ENCODE data around the gene AATK.

Gene AATK

GRCh38 chr17:81125573-81126081 lies 40.4 kb downstream of the AATK start:
- Histone ChIP-seq H3K27me3 (ENCODE audit: control insufficient read depth in 1 of 2, insufficient read depth in 1 of 2, low read length in 2 of 2) (peaks cover 3 to 58% of the 10 kb centered on the region in 2 experiments), H3K4me2 (ENCODE audit: low read length, poor library complexity, severe bottlenecking) (no peak overlapping the region), H2BK5ac (ENCODE audit: low read depth, low read length, poor library complexity, severe bottlenecking) (no peak overlapping the region), H3K4ac (ENCODE audit: low read depth in 1 of 2, low read length in 2 of 2) (no peak overlapping the region), H3K27ac (ENCODE audit: low read length, poor library complexity, severe bottlenecking) (no peak overlapping the region), H3K4me3 (ENCODE audit: insufficient read depth in 1 of 2, low read depth in 1 of 2, low read length in 2 of 2) (no peak overlapping the region), H3K9ac (ENCODE audit: low read length) (no peak overlapping the region), H3K23ac (ENCODE audit: low read length in 2 of 2) (no peak overlapping the region), H3K4me1 (ENCODE audit: control insufficient read depth, insufficient read depth, low read depth, low read length) (peaks cover 6% of the 10 kb centered on the region), H4K91ac (ENCODE audit: low read length) (no peak overlapping the region), H2BK120ac (ENCODE audit: low read depth, low read length) (no peak overlapping the region), H2BK15ac (ENCODE audit: low read depth, poor library complexity, severe bottlenecking) (no peak overlapping the region), H3K36me3 (ENCODE audit: control insufficient read depth in 1 of 2, insufficient read depth in 2 of 2, low read depth in 1 of 2, low read length in 2 of 2) (no peaks in the 10 kb centered on the region), H3K9me3 (ENCODE audit: control insufficient read depth, low read length) (no peaks in the 10 kb centered on the region), H3K18ac (ENCODE audit: low read depth in 1 of 2, low read length in 2 of 2) (no peak overlapping the region), H4K8ac (ENCODE audit: low read length) (no peak overlapping the region), H3K14ac (ENCODE audit: low read length in 2 of 2) (no peak overlapping the region), H2AK5ac (ENCODE audit: low read length, severe bottlenecking) (no peak overlapping the region), H2AFZ (ENCODE audit: low read depth, low read length) (no peak overlapping the region), H2BK12ac (ENCODE audit: low read length in 2 of 2) (no peak overlapping the region), H3K79me1 (replicated peaks; ENCODE audit: low read length, poor library complexity, severe bottlenecking) (no peaks in the 10 kb centered on the region)
- 75% methylated on average over 13 of the region's 14 CpGs for WGBS
- DNase-seq, result no peak

DNA sequence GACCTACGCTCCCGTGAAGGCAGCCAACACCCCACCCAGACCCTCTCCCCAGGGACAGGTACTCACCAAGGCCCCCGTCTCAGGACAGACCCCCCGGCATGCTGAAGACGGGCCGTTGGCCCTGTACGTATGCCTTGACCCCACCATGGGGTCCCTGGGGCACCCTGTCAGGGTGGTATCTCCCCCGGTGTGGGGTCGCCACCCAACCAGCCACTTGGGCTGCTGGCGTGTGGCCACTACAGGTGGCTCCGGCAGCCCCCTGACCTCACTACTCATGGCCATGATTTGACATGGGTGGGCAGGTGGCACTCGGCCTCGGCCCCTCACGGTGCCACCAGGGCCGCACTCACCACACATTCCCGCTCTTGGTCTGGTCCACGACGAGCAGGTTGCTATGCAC lies 41.6 kb downstream of the AATK start:
- H3K4ac ChIP-seq (ENCODE audit: low read depth in 1 of 2, low read length in 2 of 2), result no peak overlapping the region
- no peak overlapping the region for H3K18ac ChIP-seq (ENCODE audit: low read depth in 1 of 2, low read length in 2 of 2)
- no peak overlapping the region for H3K9ac ChIP-seq (ENCODE audit: low read length)
- no peak overlapping the region for H3K14ac ChIP-seq (ENCODE audit: low read length in 2 of 2)
- no peak overlapping the region for H2BK5ac ChIP-seq (ENCODE audit: low read depth, low read length, poor library complexity, severe bottlenecking)
- H2BK15ac ChIP-seq (ENCODE audit: low read depth, poor library complexity, severe bottlenecking), result no peak overlapping the region
- no peak overlapping the region for H2AFZ ChIP-seq (ENCODE audit: low read depth, low read length)
- no peak overlapping the region for H4K91ac ChIP-seq (ENCODE audit: low read length)
- DNase-seq, result no peak
- no peak overlapping the region for H4K8ac ChIP-seq (ENCODE audit: low read length)
- H3K23ac ChIP-seq (ENCODE audit: low read length in 2 of 2), result no peak overlapping the region
- H3K27ac ChIP-seq (ENCODE audit: low read length, poor library complexity, severe bottlenecking), result no peak overlapping the region
- H3K79me1 ChIP-seq (replicated peaks; ENCODE audit: low read length, poor library complexity, severe bottlenecking), result no peaks in the 10 kb centered on the region
- 94% methylated on average over 18 of the region's 18 CpGs for WGBS
- no peak overlapping the region for H2AK5ac ChIP-seq (ENCODE audit: low read length, severe bottlenecking)
- no peaks in the 10 kb centered on the region for H3K9me3 ChIP-seq (ENCODE audit: control insufficient read depth, low read length)
- H3K4me2 ChIP-seq (ENCODE audit: low read length, poor library complexity, severe bottlenecking), result no peak overlapping the region
- no peaks in the 10 kb centered on the region for H3K36me3 ChIP-seq (ENCODE audit: control insufficient read depth in 1 of 2, insufficient read depth in 2 of 2, low read depth in 1 of 2, low read length in 2 of 2)
- H3K4me1 ChIP-seq (ENCODE audit: control insufficient read depth, insufficient read depth, low read depth, low read length), result peaks cover 10% of the 10 kb centered on the region
- H2BK12ac ChIP-seq (ENCODE audit: low read length in 2 of 2), result no peak overlapping the region
- peaks cover 3 to 66% of the 10 kb centered on the region in 2 experiments for H3K27me3 ChIP-seq (ENCODE audit: control insufficient read depth in 1 of 2, insufficient read depth in 1 of 2, low read length in 2 of 2)
- H2BK120ac ChIP-seq (ENCODE audit: low read depth, low read length), result no peak overlapping the region
- H3K4me3 ChIP-seq (ENCODE audit: insufficient read depth in 1 of 2, low read depth in 1 of 2, low read length in 2 of 2), result no peak overlapping the region

- Histone ChIP-seq H3K4me1 (ENCODE audit: control insufficient read depth, insufficient read depth, low read depth, low read length) (peaks cover 21% of the 10 kb centered on the region), H2AFZ (ENCODE audit: low read depth, low read length) (no peak overlapping the region), H3K79me1 (replicated peaks; ENCODE audit: low read length, poor library complexity, severe bottlenecking) (no peaks in the 10 kb centered on the region), H3K14ac (ENCODE audit: low read length in 2 of 2) (no peak overlapping the region), H3K27me3 (ENCODE audit: control insufficient read depth in 1 of 2, insufficient read depth in 1 of 2, low read length in 2 of 2) (peaks cover 3 to 71% of the 10 kb centered on the region in 2 experiments), H2BK15ac (ENCODE audit: low read depth, poor library complexity, severe bottlenecking) (no peak overlapping the region), H4K8ac (ENCODE audit: low read length) (no peak overlapping the region), H2BK12ac (ENCODE audit: low read length in 2 of 2) (no peak overlapping the region), H2AK5ac (ENCODE audit: low read length, severe bottlenecking) (no peak overlapping the region), H3K4ac (ENCODE audit: low read depth in 1 of 2, low read length in 2 of 2) (no peak overlapping the region), H3K23ac (ENCODE audit: low read length in 2 of 2) (no peak overlapping the region), H3K9ac (ENCODE audit: low read length) (no peak overlapping the region), H3K27ac (ENCODE audit: low read length, poor library complexity, severe bottlenecking) (no peak overlapping the region), H3K9me3 (ENCODE audit: control insufficient read depth, low read length) (no peaks in the 10 kb centered on the region), H3K4me2 (ENCODE audit: low read length, poor library complexity, severe bottlenecking) (no peak overlapping the region), H2BK5ac (ENCODE audit: low read depth, low read length, poor library complexity, severe bottlenecking) (no peak overlapping the region), H3K4me3 (ENCODE audit: insufficient read depth in 1 of 2, low read depth in 1 of 2, low read length in 2 of 2) (no peak overlapping the region), H2BK120ac (ENCODE audit: low read depth, low read length) (no peak overlapping the region), H3K36me3 (ENCODE audit: control insufficient read depth in 1 of 2, insufficient read depth in 2 of 2, low read depth in 1 of 2, low read length in 2 of 2) (no peaks in the 10 kb centered on the region), H4K91ac (ENCODE audit: low read length) (no peak overlapping the region), H3K18ac (ENCODE audit: low read depth in 1 of 2, low read length in 2 of 2) (no peak overlapping the region)
- 90% methylated on average over 39 of the region's 39 CpGs for WGBS
- no peak for DNase-seq
Observed at GRCh38 chr17:81123052-81124048, 42.7 kb downstream of the AATK start.

Data from mesenchymal stem cell (in vitro differentiated cells and primary cell).